GM12872 (cell line): ENCODE data around the gene SEMA4B.

ENCODE experiments used
- TF ChIP-seq, protein P1 (sequence below): IDR thresholded peaks from 3 replicates; pipeline ENCODE4 v1.5.1; 2011; ENCODE audit warnings: low read depth, mild to moderate bottlenecking, low read length, moderate library complexity; ENCODE audit not compliant: insufficient read depth

SEMA4B gene

DNA sequence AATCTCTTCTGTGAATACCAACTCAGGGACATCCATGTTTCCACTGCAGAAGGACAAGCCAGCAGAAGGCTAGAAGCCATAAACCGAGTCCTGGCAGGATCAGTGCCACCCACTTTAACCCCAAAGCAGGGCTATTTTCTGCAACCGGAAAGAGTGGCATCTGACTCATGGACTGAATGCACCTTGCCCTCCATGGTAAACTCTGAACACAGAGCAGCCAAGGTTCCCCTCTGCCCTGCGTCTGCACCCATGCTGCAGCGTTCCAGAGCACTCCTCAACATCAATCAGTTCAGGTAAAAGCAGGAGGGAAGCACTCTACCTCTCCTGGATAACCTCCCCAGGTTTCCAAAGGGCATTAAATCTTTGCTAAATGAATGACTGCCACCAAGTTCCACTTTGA lies 63.5 kb downstream of the SEMA4B start:
- TF ChIP-seq, protein P1, sequence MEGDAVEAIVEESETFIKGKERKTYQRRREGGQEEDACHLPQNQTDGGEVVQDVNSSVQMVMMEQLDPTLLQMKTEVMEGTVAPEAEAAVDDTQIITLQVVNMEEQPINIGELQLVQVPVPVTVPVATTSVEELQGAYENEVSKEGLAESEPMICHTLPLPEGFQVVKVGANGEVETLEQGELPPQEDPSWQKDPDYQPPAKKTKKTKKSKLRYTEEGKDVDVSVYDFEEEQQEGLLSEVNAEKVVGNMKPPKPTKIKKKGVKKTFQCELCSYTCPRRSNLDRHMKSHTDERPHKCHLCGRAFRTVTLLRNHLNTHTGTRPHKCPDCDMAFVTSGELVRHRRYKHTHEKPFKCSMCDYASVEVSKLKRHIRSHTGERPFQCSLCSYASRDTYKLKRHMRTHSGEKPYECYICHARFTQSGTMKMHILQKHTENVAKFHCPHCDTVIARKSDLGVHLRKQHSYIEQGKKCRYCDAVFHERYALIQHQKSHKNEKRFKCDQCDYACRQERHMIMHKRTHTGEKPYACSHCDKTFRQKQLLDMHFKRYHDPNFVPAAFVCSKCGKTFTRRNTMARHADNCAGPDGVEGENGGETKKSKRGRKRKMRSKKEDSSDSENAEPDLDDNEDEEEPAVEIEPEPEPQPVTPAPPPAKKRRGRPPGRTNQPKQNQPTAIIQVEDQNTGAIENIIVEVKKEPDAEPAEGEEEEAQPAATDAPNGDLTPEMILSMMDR, result no peak

DNA sequence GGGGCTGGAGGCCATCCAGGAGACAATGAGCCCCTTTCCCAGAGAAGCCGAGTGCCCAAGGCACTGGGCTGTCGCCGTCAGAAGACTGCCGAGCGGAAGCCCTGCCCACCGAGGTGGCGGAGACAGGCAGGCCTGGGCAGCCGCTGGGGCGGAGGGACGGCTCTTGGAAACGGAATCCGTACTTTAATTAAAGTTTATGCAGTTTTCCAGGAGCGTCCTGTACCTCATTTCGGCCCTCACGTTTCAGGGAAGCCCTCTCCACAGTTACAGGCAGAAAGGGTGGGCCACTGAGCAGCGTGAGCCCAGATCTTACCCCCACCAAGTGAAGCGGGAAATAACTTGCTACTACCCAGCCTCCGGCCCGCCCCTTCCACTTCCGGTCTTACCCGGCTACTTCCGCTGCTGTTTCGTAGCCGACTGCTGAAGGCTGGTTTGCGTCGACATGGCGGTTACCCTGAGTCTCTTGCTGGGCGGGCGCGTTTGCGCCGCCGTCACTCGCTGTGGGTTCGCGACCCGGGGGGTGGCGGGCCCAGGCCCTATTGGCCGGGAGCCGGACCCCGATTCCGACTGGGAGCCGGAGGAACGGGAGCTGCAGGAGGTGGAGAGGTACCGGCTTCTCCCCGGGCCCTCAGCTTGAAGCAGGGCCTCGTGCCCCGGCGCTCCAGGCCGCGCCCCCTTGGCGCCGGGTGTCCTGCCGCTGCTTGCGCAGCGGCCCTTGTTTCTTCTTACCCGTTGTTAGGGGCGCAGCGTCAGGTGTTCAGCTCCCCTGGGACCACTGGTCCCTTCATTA lies 64.3 kb downstream of the SEMA4B start, which contains the start of gene NGRN:
Gene NGRN, plus strand, starts transcription at position 402 of the 790 bp plus-strand sequence. Its CDS starts 41 bp downstream, at position 443.
- TF ChIP-seq, protein P1, result no peak

- TF ChIP-seq, protein P1, result no peak
These were observed 64.9 kb downstream of the SEMA4B start for GRCh38 chr15:90266061-90266431.

DNA sequence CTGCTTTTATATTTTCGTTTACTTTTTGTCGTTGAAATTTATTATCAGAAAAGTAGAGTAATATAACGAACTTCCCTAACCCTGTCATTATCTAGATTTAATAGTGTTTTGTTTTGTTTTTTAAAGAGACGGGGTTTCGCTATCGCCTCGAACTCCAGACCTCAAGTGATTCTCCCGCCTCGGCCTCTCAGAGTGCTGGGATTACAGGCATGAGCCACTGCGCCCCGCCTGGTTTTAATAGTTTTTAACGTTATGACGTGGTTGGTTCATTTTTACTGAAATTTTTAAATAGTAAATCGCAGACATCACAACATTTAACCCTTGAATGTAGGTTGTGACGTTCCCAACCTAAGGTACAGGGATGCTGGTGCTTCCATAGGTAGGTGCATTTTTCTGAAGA lies 65.4 kb downstream of the SEMA4B start:
- TF ChIP-seq, protein P1, result no peak

DNA sequence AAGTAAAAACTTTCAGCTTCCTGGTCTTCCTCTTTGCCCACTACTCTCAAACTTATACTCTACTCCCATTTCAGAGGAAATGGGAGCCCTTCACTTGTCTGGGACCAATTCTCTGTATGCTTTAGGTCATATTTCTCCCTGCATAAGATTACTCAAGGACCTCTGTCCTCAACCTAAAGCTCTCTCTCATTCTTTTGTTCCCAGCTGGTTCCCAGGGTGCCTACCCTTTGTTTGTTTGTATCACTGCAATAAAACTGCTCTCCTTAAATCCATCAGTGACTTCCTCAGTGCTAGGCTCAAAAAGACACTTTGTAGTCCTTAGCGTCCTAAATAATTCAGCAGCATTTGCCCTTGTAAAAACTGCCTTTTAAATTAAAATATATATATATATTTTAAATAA lies 67.3 kb downstream of the SEMA4B start:
- TF ChIP-seq, protein P1, result no peak

DNA sequence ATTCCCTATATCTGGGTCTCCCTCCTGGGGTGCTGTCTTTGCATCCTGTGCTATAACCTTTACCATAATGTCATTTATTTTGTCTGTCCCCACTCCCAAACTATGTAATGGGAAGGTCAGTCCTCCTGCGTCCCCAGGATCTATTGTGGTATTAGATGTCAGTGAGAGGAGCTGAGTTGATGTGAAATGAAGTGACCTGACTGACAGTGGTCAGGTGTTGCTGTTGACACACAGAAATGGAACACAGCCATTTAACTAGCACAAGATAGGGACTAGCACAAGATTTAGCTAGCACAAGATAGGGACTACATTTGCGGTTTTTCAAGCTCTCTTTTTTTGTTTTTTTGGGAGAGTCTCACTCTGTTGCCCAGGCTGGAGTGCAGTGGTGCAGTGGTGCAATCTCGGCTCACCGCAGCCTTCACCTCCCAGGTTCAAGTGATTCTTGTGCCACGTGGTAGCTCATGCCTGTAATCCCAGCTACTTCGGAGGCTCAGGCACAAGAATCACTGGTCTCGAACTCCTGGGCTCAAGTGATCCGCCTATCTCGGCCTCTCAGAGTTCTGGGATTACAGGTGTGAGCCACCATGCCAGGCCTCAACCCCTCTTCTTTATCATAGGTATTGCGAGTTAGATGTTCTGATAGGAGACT lies 69.5 kb downstream of the SEMA4B start:
- TF ChIP-seq, protein P1, result no peak

GRCh38 chr15:90271459-90272166 lies 70.5 kb downstream of the SEMA4B start:
- TF ChIP-seq, protein P1, result no peak
